ENCODE results near the gene FAM53A.
"Not testable (repeated sequence)": the region's sequence is repeated elsewhere in the genome, so short reads cannot be mapped to it uniquely, and the experiment has no call there.

Gene FAM53A

GRCh38 chr4:1711571-1712215 is 27.6 kb upstream of the FAM53A start:
- peak overlapping the region; percentile 86 for H3K4me3 ChIP-seq (ENCODE audit: low read depth, low read length)
- TF ChIP-seq, protein P1, sequence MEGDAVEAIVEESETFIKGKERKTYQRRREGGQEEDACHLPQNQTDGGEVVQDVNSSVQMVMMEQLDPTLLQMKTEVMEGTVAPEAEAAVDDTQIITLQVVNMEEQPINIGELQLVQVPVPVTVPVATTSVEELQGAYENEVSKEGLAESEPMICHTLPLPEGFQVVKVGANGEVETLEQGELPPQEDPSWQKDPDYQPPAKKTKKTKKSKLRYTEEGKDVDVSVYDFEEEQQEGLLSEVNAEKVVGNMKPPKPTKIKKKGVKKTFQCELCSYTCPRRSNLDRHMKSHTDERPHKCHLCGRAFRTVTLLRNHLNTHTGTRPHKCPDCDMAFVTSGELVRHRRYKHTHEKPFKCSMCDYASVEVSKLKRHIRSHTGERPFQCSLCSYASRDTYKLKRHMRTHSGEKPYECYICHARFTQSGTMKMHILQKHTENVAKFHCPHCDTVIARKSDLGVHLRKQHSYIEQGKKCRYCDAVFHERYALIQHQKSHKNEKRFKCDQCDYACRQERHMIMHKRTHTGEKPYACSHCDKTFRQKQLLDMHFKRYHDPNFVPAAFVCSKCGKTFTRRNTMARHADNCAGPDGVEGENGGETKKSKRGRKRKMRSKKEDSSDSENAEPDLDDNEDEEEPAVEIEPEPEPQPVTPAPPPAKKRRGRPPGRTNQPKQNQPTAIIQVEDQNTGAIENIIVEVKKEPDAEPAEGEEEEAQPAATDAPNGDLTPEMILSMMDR (IDR thresholded peaks at IDR 0.05; ENCODE audit: low read depth, low read length) = no peak
- DNase-seq (ENCODE audit: low read depth, low spot score) = peak; percentile 44
- in situ Hi-C loops (cut with HindIII; ENCODE audit: low sequenced_read_pairs) = no loop called here

GRCh38 chr4:1711055-1711570 is 27.0 kb upstream of the FAM53A start:
- H3K4me3 ChIP-seq (ENCODE audit: low read depth, low read length) = peak overlapping the region; percentile 86
- TF ChIP-seq, protein P1 (IDR thresholded peaks at IDR 0.05; ENCODE audit: low read depth, low read length) = no peak
- no peak for DNase-seq (ENCODE audit: low read depth, low spot score)
- in situ Hi-C loops (cut with HindIII; ENCODE audit: low sequenced_read_pairs) = no loop called here

DNA sequence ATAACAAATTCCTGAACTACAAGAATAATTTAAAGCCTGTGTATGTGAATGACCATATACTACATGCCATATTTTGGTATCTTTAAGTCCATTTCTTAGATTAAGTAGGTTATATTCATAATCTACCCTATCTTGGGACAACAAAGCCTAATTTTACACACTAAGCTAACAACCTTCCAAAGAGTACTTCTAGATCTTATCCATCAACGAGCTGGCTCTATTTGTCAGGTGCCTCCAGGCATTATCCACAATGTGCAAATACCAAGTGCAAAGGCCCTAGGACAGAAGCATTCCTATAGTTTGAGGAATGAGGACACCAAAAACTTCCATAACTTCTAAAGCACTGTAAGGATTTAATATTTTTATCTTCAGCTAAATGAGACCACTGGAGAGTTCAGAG is 24.5 kb upstream of the FAM53A start:
- no peak for DNase-seq (ENCODE audit: low read depth, low spot score)
- H3K4me3 ChIP-seq (ENCODE audit: low read depth, low read length) = no peak overlapping the region
- in situ Hi-C loops (cut with HindIII; ENCODE audit: low sequenced_read_pairs) = no loop called here
- TF ChIP-seq, protein P1 (IDR thresholded peaks at IDR 0.05; ENCODE audit: low read depth, low read length) = no peak

DNA sequence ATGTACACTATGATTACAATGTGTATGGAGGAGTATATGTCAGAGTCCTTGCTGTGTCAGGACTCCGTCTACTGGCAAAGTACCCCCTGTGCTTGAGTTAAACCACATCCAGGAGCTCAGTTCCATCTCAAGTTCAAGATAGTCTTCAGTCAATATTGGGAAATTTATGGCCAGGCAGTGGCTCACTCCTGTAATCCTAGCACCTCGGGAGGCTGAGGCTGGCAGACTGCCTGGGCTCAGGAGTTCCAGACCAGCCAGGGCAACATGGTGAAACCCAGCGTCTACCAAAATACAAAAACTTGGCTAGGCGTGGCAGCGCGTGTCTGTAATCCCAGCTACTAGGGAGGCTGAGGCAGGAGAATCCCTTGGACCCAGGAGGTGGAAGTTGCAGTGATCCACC is 22.2 kb upstream of the FAM53A start:
- TF ChIP-seq, protein P1 (IDR thresholded peaks at IDR 0.05; ENCODE audit: low read depth, low read length) = no peak
- in situ Hi-C loops (cut with HindIII; ENCODE audit: low sequenced_read_pairs) = no loop called here
- H3K4me3 ChIP-seq (ENCODE audit: low read depth, low read length) = no peak overlapping the region
- no peak for DNase-seq (ENCODE audit: low read depth, low spot score)

DNA sequence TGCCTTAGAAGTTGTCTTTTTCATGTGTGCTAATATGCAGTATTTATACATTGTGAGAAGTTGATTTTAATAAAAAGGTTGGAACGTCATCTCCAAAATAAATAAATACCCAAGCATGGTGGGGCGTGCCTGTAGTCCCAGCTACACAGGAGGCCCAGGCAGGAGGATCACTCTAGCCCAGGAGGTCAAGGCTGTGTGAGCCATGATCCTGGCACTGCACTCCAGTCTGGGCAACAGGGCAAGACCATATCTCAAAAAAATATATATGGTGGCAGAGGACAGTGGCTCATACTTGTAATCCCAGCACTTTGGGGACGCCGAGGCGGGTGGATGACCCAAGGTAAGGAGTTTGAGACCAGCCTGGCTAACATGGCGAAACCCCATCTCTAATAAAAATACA is 21.6 kb upstream of the FAM53A start:
- DNase-seq (ENCODE audit: low read depth, low spot score) = no peak
- H3K4me3 ChIP-seq (ENCODE audit: low read depth, low read length) = no peak overlapping the region
- in situ Hi-C loops (cut with HindIII; ENCODE audit: low sequenced_read_pairs) = no loop called here
- TF ChIP-seq, protein P1 (IDR thresholded peaks at IDR 0.05; ENCODE audit: low read depth, low read length) = no peak

GRCh38 chr4:1703867-1704266 is 19.8 kb upstream of the FAM53A start:
- in situ Hi-C loops (cut with HindIII; ENCODE audit: low sequenced_read_pairs) = no loop called here
- DNase-seq (ENCODE audit: low read depth, low spot score) = no peak
- H3K4me3 ChIP-seq (ENCODE audit: low read depth, low read length) = no peak overlapping the region
- TF ChIP-seq, protein P1 (IDR thresholded peaks at IDR 0.05; ENCODE audit: low read depth, low read length) = no peak

GRCh38 chr4:1701671-1702070 is 17.6 kb upstream of the FAM53A start:
- H3K4me3 ChIP-seq (ENCODE audit: low read depth, low read length); in situ Hi-C loops (cut with HindIII; ENCODE audit: low sequenced_read_pairs); DNase-seq (ENCODE audit: low read depth, low spot score): not testable (repeated sequence)
